PC-3 (cell line): ENCODE measurements around the gene NBEAL1. TPM values are rescaled to one million over a fixed set of nuclear protein-coding genes. Genes with fewer than 3 reads are reported as not detected.

ENCODE experiments used
- ATAC-seq: fragments of 200-7000 bp; cut with Tn5 transposase; 2 replicates; pipeline ENCODE4 v1.9.1; 2020; ENCODE audit warnings: mild to moderate bottlenecking, moderate library complexity
- BruUV-seq: library from RNA; stranded (reverse); fragments of 400-500 nt; replicated peaks from 2 replicates; lab custom pipeline; 2021; lab: Mats Ljungman, UMichigan
- CTCF ChIA-PET: fragments of 300-600 bp; sonication (Branson Sonifier 250); formaldehyde crosslinking; loops from one replicate; lab custom pipeline; 2022; ENCODE audit warnings: antibody characterized with exemption; lab: Charles Lee
- POLR2A ChIA-PET: fragments of 300-600 bp; sonication (Branson Sonifier 250); formaldehyde crosslinking; loops from one replicate; lab custom pipeline; 2022; ENCODE audit warnings: antibody characterized with exemption; ENCODE audit not compliant: unreplicated experiment; lab: Charles Lee
- DNase-seq: peaks from one replicate; pipeline ENCODE4 v3.0.0-alpha.2; 2015
- H2AFZ ChIP-seq: fragments of 300-600 bp; sonication (generic); 2 replicates; pipeline ENCODE4 v1.6.0; 2016; ENCODE audit warnings: antibody characterized with exemption, low read length
- H3F3A ChIP-seq: fragments of 300-600 bp; sonication (generic); one replicate; pipeline ENCODE4 v1.6.0; 2017; ENCODE audit warnings: antibody characterized with exemption, low read length, control low read depth, mild to moderate bottlenecking; ENCODE audit not compliant: unreplicated experiment
- H3K27ac ChIP-seq: fragments of 300-600 bp; sonication (generic); 2 replicates; pipeline ENCODE4 v1.5.1; 2016; ENCODE audit warnings: mild to moderate bottlenecking, low read length
- H3K27me3 ChIP-seq: fragments of 300-600 bp; sonication (generic); 2 replicates; pipeline ENCODE4 v1.6.1; 2016; ENCODE audit warnings: low read length, mixed read lengths
- H3K36me3 ChIP-seq: fragments of 300-600 bp; sonication (generic); 2 replicates; pipeline ENCODE4 v1.6.1; 2016; ENCODE audit warnings: low read depth, mixed run types, low read length, mixed read lengths
- H3K4me1 ChIP-seq: fragments of 300-600 bp; sonication (generic); 2 replicates; pipeline ENCODE4 v1.5.1; 2016; ENCODE audit warnings: low read length; ENCODE audit not compliant: insufficient read depth
- H3K4me2 ChIP-seq: fragments of 300-600 bp; sonication (generic); 2 replicates; pipeline ENCODE4 v1.6.0; 2016; ENCODE audit warnings: low read length
- H3K4me3 ChIP-seq: fragments of 300-600 bp; sonication (generic); 2 replicates; pipeline ENCODE4 v1.5.1; 2016; ENCODE audit warnings: mild to moderate bottlenecking, low read length, mixed read lengths
- H3K79me2 ChIP-seq: fragments of 300-600 bp; sonication (generic); 2 replicates; pipeline ENCODE4 v1.6.1; 2017; ENCODE audit warnings: low read length, mixed read lengths
- H3K9ac ChIP-seq: fragments of 300-600 bp; sonication (generic); 2 replicates; pipeline ENCODE4 v1.6.0; 2016; ENCODE audit warnings: mild to moderate bottlenecking, low read length
- H3K9me2 ChIP-seq: fragments of 300-600 bp; sonication (generic); replicated peaks from 2 replicates; pipeline ENCODE4 v1.6.1; 2016; ENCODE audit warnings: mixed run types, low read length, mixed read lengths
- H3K9me3 ChIP-seq: fragments of 300-600 bp; sonication (generic); 2 replicates; pipeline ENCODE4 v1.6.1; 2016; ENCODE audit warnings: low read length, mixed read lengths
- H4K20me1 ChIP-seq: fragments of 300-600 bp; sonication (generic); 2 replicates; pipeline ENCODE4 v1.6.1; 2016; ENCODE audit warnings: low read length, mixed read lengths
- CTCF ChIP-seq: fragments of 300-600 bp; sonication (generic); conservative IDR thresholded peaks from 2 replicates; pipeline ENCODE4 v1.5.1; 2017; ENCODE audit warnings: antibody characterized with exemption, low read depth, mild to moderate bottlenecking, low read length
- EZH2 ChIP-seq: fragments of 300-600 bp; sonication (generic); IDR thresholded peaks from one replicate; pipeline ENCODE4 v1.6.1; 2017; ENCODE audit warnings: antibody characterized with exemption, mild to moderate bottlenecking, low read length; ENCODE audit not compliant: unreplicated experiment
- EZH2phosphoT487 ChIP-seq: fragments of 300-600 bp; sonication (generic); IDR thresholded peaks from 2 replicates; pipeline ENCODE4 v1.6.1; 2018; ENCODE audit warnings: mild to moderate bottlenecking, antibody characterized with exemption, low read length, borderline replicate concordance
- intact Hi-C: fragments of 100-400 bp; cut with micrococcal nuclease; formaldehyde crosslinking; loops from 2 replicates; pipeline ENCODE4 v1.9.0; 2023
- total RNA-seq: library from RNA; depleted of rRNA; stranded (reverse); fragments of >200 nt; gene quantifications from 2 replicates; pipeline ENCODE4 v1.2.3, GENCODE V29; 2014

The NBEAL1 gene
- total RNA-seq, 1 experiment from 2014 or later: 9.9 TPM

GRCh38 chr2:203072371-203072770 is 57.7 kb downstream of the NBEAL1 start:
- ATAC-seq: no peak
- no TSS peak for BruUV-seq
- POLR2A ChIA-PET: interaction anchor here (0.6 kb wide), 1 partner anchor 200 kb away, joined by 3 read pairs; no protein-coding TSS in a partner anchor

GRCh38 chr2:203077451-203077850 is 62.8 kb downstream of the NBEAL1 start:
- no peaks in the 10 kb centered on the region for H3F3A ChIP-seq
- ChIA-PET CTCF (no interaction called here), POLR2A (no interaction called here)
- no peak overlapping the region for H3K9ac ChIP-seq
- H3K9me3 ChIP-seq: no peaks in the 10 kb centered on the region
- H3K4me1 ChIP-seq: no peaks in the 10 kb centered on the region
- H4K20me1 ChIP-seq: no peaks in the 10 kb centered on the region
- no peak overlapping the region for H3K4me2 ChIP-seq
- intact Hi-C loops: no loop called here
- ATAC-seq (no peak), DNase-seq (peak; percentile 18)
- H3K79me2 ChIP-seq: no peaks in the 10 kb centered on the region
- H3K4me3 ChIP-seq: no peak overlapping the region
- no peak overlapping the region for H3K27ac ChIP-seq
- TF ChIP-seq EZH2: no peak
- no peak for TF ChIP-seq CTCF
- TF ChIP-seq EZH2phosphoT487: no peak
- no peaks in the 10 kb centered on the region for H3K36me3 ChIP-seq
- H3K27me3 ChIP-seq: no peaks in the 10 kb centered on the region
- BruUV-seq: no TSS peak
- H3K9me2 ChIP-seq: no peaks in the 10 kb centered on the region
- H2AFZ ChIP-seq: no peak overlapping the region

More at GRCh38 chr2:203072371-203072770, 57.7 kb downstream of the NBEAL1 start:
- Histone ChIP-seq H3F3A (no peaks in the 10 kb centered on the region), H3K4me2 (no peak overlapping the region), H4K20me1 (no peaks in the 10 kb centered on the region), H2AFZ (no peak overlapping the region), H3K27ac (no peak overlapping the region), H3K4me3 (no peak overlapping the region), H3K9me3 (no peaks in the 10 kb centered on the region), H3K36me3 (peaks cover 7% of the 10 kb centered on the region; the same call in 1 of the 2 replicates), H3K79me2 (no peaks in the 10 kb centered on the region), H3K27me3 (no peaks in the 10 kb centered on the region), H3K9ac (no peak overlapping the region), H3K4me1 (no peaks in the 10 kb centered on the region), H3K9me2 (no peaks in the 10 kb centered on the region)
- intact Hi-C loops: no loop called here
- no peak for DNase-seq
- no peak for TF ChIP-seq EZH2
- no peak for TF ChIP-seq CTCF
- TF ChIP-seq EZH2phosphoT487: no peak
- CTCF ChIA-PET: no interaction called here

- no peaks in the 10 kb centered on the region for H3K9me2 ChIP-seq
- no peaks in the 10 kb centered on the region for H3K79me2 ChIP-seq
- no peaks in the 10 kb centered on the region for H3K36me3 ChIP-seq
- no peaks in the 10 kb centered on the region for H3F3A ChIP-seq
- H3K9ac ChIP-seq: no peak overlapping the region
- TF ChIP-seq CTCF: no peak
- TF ChIP-seq EZH2: no peak
- TF ChIP-seq EZH2phosphoT487: no peak
- intact Hi-C loops: no loop called here
- POLR2A ChIA-PET: no interaction called here
- H3K27ac ChIP-seq: no peak overlapping the region
- H3K4me2 ChIP-seq: no peak overlapping the region
- H3K9me3 ChIP-seq: no peaks in the 10 kb centered on the region
- H3K4me3 ChIP-seq: no peak overlapping the region
- ATAC-seq: no peak
- H4K20me1 ChIP-seq: no peaks in the 10 kb centered on the region
- no peaks in the 10 kb centered on the region for H3K4me1 ChIP-seq
- BruUV-seq: no TSS peak
- H3K27me3 ChIP-seq: no peaks in the 10 kb centered on the region
- no peak overlapping the region for H2AFZ ChIP-seq
- DNase-seq: no peak
- CTCF ChIA-PET: no interaction called here
Observed at GRCh38 chr2:203080447-203081045, 65.9 kb downstream of the NBEAL1 start.
